ENCODE results near the gene ERBB3.

ERBB3 gene

GRCh38 chr12:56116267-56117081 is 36.5 kb downstream of the ERBB3 start, which contains the start of gene RPL41:
Gene RPL41 (plus strand): TSS chr12:56116633.
- DNase-seq, result peak; percentile 95

DNA sequence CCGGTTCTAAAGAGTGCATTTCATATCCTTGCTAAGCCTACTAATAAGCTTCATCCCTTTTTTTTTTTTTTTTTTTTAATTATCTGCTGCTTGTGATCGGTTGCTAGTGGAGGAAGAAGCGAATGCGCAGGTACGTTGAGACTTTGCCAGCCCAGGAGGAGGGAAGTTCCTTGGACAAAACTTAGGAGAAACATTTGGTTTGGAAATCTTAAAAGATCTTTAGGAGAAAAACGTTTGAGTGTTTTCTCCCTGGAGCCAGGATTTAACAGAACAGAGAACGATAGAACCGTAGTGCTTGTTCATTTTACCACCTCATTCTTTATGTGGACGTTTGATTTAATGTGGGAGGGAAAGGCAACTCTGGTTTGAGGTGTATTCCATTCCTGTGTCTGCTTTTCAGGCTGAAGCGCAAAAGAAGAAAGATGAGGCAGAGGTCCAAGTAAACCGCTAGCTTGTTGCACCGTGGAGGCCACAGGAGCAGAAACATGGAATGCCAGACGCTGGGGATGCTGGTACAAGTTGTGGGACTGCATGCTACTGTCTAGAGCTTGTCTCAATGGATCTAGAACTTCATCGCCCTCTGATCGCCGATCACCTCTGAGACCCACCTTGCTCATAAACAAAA is 37.2 kb downstream of the ERBB3 start:
- DNase-seq, result peak; percentile 33

DNA sequence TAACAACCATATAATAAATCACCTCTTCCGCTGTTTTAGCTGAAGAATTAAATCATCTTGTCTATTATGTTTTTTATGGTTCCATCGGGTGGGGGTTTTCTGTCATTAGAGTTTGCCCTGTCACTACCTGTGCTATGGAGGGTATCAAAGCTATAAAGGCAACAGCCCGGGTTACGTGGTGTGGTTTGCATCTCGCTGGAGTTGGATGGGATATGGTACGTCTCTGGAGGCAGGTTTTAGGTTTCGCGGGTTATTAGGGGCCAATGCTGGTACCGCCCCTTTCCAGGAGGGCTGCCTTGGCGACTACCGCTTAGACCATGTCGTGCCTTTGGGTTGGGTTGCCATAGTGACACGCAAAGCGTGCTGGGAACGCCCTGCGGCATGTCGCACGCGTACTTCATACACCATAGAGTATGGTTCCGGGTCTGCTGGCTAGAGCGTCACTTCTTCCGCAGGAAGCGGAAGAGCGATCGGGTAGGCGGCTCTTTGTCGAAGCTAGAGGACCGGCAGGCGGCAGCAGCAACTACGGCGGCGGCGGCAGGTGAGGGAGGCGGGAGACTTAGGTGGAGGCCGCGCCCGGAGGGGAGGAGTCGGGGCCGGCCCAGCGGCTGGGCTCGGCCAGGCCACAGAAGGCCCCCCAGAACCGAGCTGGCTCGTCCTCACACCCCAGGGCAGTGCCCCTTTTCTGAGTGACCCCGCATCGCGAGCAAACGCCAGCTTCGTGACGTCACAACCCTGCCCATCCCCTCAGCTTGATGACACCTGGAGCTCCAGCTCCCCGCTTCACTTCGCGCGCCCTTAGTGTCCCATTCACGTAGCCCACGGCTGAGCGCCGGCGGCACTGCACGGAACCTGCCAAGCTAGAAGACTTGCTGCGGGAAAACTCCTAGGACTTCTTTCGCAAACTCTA is 38.1 kb downstream of the ERBB3 start, which contains the start of gene ZC3H10:
TSS of gene ZC3H10 (plus strand) at position 489 of the 910 bp plus-strand sequence. CDS start 2,297 bp downstream, outside the sequence.
- peak; percentile 100 for DNase-seq

DNA sequence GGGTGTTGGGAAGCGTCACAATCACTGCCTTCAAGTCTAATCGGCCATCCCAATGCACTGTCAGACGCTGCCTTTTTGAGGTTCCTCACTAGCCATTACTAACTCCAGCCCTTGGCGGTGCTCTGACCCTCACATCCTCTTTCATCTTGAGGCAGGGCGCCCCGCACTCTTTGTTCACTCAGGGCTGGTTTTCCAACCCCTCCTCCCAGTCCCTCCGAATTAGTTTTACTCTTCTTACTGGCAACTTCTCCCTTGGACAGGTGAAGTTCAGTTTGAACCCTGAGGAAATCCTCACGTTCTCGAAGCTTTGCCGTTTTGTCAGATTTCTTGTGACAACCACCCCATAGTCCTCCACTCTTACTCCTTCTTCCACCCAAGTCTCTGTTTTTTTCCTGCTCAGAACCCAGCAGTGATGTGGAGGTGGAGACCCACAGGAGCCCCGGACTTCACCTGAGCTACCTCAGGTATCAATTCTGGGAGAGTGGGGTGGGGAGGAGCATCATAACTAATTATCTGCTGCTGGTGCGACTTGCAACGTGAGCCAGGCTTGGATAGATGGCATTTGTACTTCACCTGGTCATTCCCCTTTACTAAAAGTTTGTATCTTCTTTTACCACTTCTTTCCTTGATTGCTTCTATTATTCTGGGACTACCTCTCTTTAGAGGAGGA is 38.9 kb downstream of the ERBB3 start:
- no peak for DNase-seq

DNA sequence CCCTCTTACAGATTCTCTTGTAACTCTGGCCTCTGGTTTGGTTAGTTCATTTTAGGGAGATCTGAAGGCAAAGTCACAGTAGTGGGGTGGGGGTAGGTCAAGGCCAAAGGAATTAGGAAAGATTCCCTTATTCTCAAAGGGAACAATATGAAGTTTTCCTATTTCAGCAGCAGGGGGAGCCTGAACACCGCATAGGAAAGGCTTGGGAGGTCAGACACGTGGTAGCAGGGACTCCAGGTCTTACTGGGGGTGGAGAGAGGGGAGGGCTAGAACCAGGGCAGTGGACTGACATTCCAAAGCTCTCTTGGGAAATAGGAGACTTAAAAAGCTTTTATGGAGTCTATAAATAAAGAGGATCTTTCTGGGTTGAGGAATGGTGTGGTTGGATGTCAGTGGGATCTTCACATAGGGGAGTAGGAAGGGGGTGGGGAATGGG is 39.4 kb downstream of the ERBB3 start:
- peak; percentile 79 for DNase-seq

DNA sequence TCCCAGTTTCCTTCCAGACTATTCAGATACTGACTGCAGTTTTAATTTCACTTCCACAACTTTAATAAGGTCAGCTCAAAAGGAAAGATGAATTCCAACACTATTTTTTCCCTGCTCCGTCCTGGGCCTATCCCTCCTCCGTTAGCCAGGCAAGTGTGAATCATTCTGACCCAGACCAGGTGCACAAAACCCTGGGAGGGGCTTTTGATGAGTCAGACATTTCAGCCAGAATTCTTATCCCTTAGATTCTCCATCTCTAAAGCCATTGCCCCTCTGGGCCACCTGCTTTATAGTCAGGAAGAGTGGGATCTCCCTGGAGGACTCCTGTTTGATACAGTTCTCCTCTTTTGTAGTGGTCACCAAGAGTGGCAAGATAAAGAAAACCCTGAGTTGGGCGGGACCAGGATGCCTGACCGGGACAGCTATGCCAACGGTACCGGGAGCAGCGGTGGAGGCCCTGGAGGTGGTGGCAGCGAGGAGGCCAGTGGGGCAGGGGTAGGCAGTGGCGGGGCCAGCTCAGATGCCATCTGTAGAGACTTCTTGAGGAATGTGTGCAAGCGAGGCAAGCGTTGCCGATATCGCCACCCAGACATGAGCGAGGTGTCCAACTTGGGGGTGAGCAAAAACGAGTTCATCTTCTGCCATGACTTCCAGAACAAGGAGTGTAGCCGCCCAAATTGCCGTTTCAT is 40.3 kb downstream of the ERBB3 start:
- no peak for DNase-seq

DNA sequence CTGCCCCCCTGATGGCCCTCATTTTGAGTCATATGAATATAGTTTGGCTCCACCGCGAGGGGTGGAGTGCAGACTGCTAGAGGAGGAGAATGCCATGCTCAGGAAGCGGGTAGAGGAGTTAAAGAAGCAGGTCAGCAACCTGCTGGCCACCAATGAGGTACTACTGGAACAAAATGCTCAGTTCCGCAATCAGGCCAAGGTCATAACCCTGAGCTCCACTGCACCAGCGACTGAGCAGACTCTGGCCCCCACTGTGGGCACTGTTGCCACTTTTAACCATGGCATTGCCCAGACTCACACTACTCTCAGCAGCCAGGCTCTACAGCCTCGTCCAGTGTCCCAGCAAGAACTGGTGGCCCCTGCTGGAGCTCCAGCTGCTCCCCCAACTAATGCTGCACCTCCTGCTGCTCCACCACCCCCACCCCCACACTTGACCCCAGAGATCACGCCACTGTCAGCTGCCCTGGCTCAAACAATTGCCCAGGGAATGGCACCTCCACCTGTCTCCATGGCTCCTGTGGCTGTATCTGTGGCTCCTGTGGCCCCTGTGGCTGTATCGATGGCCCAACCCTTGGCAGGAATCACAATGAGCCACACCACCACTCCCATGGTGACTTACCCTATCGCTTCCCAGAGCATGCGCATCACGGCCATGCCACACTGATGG is 41.4 kb downstream of the ERBB3 start:
- DNase-seq, result no peak

- no peak for DNase-seq
Observed at GRCh38 chr12:56122637-56123036, 42.7 kb downstream of the ERBB3 start.

GRCh38 chr12:56124133-56124532 is 44.2 kb downstream of the ERBB3 start:
- no peak for DNase-seq

- no peak for DNase-seq
Observed at GRCh38 chr12:56126732-56127239, 46.8 kb downstream of the ERBB3 start.

DNA sequence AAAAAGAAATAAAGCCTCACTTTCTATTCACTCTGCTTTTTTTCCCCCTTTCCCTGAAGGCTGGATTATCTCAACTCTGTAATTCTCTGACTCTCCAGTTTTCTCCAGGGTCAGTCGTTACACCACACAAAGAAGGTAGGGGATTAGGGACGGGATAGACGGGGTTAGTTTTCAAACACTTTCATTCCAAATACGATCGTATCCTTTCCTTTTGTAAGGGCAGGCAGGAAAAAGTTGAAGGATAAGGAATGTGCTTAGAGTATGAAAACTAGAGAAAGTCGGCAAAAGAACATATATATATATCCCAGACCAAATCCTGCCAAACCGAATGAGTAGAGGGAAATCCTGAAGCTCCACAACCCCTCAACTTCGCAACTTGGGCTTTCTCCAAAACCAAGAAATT is 47.5 kb downstream of the ERBB3 start:
- DNase-seq, result no peak

DNA sequence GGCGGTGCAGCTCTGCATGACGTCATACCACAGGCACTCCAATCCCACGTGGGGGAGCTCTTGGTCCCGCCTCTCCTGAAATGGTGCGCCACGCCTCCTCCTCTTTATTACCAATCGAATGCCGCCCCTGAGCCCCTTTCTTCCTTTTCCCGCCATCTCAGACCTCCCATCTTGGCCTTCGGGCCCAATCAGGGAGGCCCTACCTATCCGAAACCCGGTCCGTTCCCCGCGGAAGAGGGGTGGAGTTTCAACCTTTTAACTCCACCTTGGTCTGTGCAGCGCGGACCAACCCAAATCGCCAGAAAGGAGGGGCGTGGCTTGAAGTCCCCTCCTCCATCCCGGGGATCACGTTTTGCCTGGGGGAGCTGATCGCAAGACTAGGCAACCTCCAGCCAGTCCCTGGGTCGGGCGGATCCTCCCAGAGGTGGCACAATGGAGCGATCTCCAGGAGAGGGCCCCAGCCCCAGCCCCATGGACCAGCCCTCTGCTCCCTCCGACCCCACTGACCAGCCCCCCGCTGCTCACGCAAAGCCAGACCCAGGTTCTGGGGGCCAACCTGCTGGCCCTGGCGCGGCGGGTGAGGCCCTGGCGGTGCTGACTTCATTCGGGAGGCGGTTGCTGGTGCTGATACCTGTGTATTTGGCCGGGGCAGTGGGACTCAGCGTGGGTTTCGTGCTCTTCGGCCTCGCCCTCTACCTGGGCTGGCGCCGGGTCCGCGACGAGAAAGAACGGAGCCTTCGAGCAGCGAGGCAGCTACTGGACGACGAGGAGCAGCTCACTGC is 48.1 kb downstream of the ERBB3 start, which contains the start of gene ESYT1:
TSS of gene ESYT1 (plus strand) at position 380 of the 782 bp plus-strand sequence. CDS start at position 433, 53 bp downstream.
- DNase-seq, result peak; percentile 100

DNA sequence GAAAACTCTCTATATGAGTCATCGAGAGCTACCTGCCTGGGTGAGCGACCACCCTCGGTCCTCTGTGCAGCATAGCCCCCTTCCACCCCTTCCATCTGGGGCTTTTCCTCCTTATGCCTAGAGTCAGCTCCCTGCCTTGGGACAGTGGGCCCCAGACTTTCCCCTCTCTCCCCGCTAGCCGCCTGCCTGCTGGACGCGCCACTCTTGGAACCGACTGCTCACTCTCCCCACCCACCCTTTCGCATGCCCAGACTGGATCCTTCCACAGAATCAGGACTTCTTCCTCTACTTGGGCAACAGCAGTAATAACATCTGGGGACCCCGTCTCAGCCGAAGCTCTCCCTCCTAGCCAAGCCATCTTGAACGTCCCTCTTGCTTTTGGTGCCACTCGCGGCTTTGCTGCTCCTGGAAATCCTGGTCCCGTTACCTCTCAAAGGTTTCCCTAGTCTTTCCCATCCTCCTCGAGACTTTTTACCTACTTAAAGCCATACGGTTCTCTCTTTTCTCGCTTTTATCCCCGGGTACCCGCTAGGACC is 48.8 kb downstream of the ERBB3 start:
- DNase-seq, result no peak

- DNase-seq, result peak; percentile 85
Observed at GRCh38 chr12:56129206-56129941, 49.4 kb downstream of the ERBB3 start.

- no peak for DNase-seq
Observed at GRCh38 chr12:56129942-56130495, 50.1 kb downstream of the ERBB3 start.

DNA sequence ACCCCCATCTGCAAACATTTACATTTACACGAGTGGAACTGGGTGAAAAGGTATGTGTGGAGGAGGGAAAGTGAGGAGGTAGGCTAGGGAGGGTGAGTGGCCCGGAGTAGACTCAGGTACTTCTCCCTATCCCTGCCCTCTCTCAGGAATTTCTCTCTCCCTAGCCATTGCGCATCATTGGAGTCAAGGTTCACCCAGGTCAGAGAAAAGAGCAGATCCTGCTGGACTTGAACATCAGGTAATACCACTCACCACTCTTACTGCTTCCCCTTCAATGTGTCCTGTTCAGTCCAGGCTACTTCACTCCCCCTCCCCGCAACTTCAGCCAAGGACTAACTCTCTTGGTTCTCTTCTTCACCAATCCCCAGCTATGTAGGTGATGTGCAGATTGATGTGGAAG is 50.9 kb downstream of the ERBB3 start:
- DNase-seq, result no peak

GRCh38 chr12:56134897-56135296 is 54.9 kb downstream of the ERBB3 start:
- DNase-seq, result no peak

DNA sequence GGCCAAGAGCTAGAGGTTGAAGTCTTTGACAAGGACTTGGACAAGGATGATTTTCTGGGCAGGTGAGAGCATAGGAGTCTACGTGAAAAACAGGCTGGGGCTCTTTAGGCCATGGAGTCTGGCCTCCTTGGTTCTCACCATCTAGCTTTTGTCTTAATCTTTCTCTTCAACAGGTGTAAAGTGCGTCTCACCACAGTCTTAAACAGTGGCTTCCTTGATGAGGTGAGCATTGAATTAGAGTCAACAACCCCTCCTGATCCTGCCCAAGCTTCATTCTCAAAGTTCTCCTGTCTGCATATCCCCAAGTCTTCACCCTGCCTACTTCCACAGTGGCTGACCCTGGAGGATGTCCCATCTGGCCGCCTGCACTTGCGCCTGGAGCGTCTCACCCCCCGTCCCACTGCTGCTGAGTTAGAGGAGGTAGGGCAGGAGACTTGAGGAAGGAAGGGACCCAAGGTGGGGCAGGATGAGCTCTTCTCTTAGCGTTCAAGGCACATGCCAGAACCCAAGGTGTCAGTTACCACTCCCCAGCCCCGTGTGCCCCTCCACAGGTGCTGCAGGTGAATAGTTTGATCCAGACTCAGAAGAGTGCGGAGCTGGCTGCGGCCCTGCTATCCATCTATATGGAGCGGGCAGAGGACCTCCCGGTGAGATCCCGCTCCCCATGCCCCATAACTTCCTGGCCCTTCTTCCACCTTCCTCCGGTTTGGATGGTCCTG is 58.0 kb downstream of the ERBB3 start:
- DNase-seq, result no peak

All from activated CD4-positive, alpha-beta T cell treated with anti-CD3 and anti-CD28 coated beads, Interleukin-2, Interleukin-6, amounts not matched to agents 100 ng/mL and 50 ng/mL, durations not matched to agents 16 hours and 8 hours (primary cell).